Measurements from ENCODE around the gene WASF2.
"Not testable (repeated sequence)": the region's sequence is repeated elsewhere in the genome, so short reads cannot be mapped to it uniquely, and the experiment has no call there.

The WASF2 gene

GRCh38 chr1:27489973-27490741, at the start of gene WASF2:
Gene WASF2, minus strand, starts transcription at chr1:27490167. Its CDS starts 61,277 bp downstream, at chr1:27428890.
- peak; percentile 78 for DNase-seq

GRCh38 chr1:27538793-27539192, 48.8 kb upstream of the WASF2 start:
- DNase-seq = no peak

- not testable (repeated sequence) for DNase-seq
Observed at GRCh38 chr1:27538305-27538676, 48.3 kb upstream of the WASF2 start.

GRCh38 chr1:27536767-27537166, 46.8 kb upstream of the WASF2 start:
- no peak for DNase-seq

GRCh38 chr1:27536010-27536757, 46.2 kb upstream of the WASF2 start:
- DNase-seq = no peak

- DNase-seq = no peak
Observed at GRCh38 chr1:27535386-27535785, 45.4 kb upstream of the WASF2 start.

GRCh38 chr1:27531959-27532685, 42.2 kb upstream of the WASF2 start:
- DNase-seq = no peak

GRCh38 chr1:27530192-27530591, 40.2 kb upstream of the WASF2 start:
- DNase-seq = no peak

GRCh38 chr1:27529704-27530018, 39.7 kb upstream of the WASF2 start:
- no peak for DNase-seq

- DNase-seq = peak; percentile 34
Observed at GRCh38 chr1:27528818-27529703, 39.1 kb upstream of the WASF2 start.

GRCh38 chr1:27527890-27528817, 38.2 kb upstream of the WASF2 start:
- DNase-seq = peak; percentile 80

GRCh38 chr1:27527223-27527889, 37.4 kb upstream of the WASF2 start:
- peak; percentile 71 for DNase-seq

GRCh38 chr1:27526569-27527222, 36.7 kb upstream of the WASF2 start:
- no peak for DNase-seq

- peak; percentile 74 for DNase-seq
Observed at GRCh38 chr1:27525296-27526272, 35.6 kb upstream of the WASF2 start.

- DNase-seq = no peak
Observed at GRCh38 chr1:27523337-27524020, 33.5 kb upstream of the WASF2 start.

- no peak for DNase-seq
Observed at GRCh38 chr1:27522432-27523336, 32.7 kb upstream of the WASF2 start.

GRCh38 chr1:27521861-27522431, 32.0 kb upstream of the WASF2 start:
- DNase-seq = no peak
